Keratinocyte (primary cell): ENCODE measurements around the gene ZNF768. TPM values are rescaled to one million over a fixed set of nuclear protein-coding genes. Genes with fewer than 3 reads are reported as not detected.

ENCODE experiments used
- DNase-seq: peaks from one replicate; pipeline ENCODE4 v3.0.0-alpha.2; 2011; ENCODE audit warnings: low read depth, missing footprints, low spot score
- FAIRE-seq: peaks from 2 replicates; lab custom pipeline; 2011; peaks lifted over from hg19 to GRCh38; lab: Jason Lieb, UNC
- H2AFZ ChIP-seq: 2 replicates; pipeline ENCODE4 v1.6.0; 2012; ENCODE audit warnings: low read length, control low read depth, inconsistent platforms; ENCODE audit not compliant: control insufficient read depth
- H3K27ac ChIP-seq: 2 replicates; pipeline ENCODE4 v1.5.1; 2011; ENCODE audit warnings: low read length; ENCODE audit not compliant: control insufficient read depth, insufficient read depth
- H3K27me3 ChIP-seq: 3 replicates; pipeline ENCODE4 v1.6.0; 2011; ENCODE audit warnings: low read length; ENCODE audit not compliant: control insufficient read depth, insufficient read depth; ENCODE audit errors: extremely low read depth
- H3K36me3 ChIP-seq, 2 experiments: 2 replicates in 1 of 2; 3 replicates in 1 of 2; pipeline ENCODE4 v1.5.1; 2011; ENCODE audit warnings: low read length in 2 of 2, mild to moderate bottlenecking in 1 of 2; ENCODE audit not compliant: control insufficient read depth in 2 of 2, insufficient read depth in 2 of 2; ENCODE audit errors: extremely low read depth in 1 of 2
- H3K4me1 ChIP-seq: 3 replicates; pipeline ENCODE4 v1.5.1; 2011; ENCODE audit warnings: low read length; ENCODE audit not compliant: control insufficient read depth, insufficient read depth; ENCODE audit errors: extremely low read depth
- H3K4me2 ChIP-seq: 3 replicates; pipeline ENCODE4 v1.6.0; 2011; ENCODE audit warnings: low read depth, low read length; ENCODE audit not compliant: control insufficient read depth, insufficient read depth; ENCODE audit errors: extremely low read depth
- H3K4me3 ChIP-seq, 3 experiments: fragments of 200-600 bp in 1 of 3; sonication (generic) in 1 of 3; 2 replicates in 2 of 3; 3 replicates in 1 of 3; pipeline ENCODE4 v1.5.1; 2011 to 2016; ENCODE audit warnings: low read length in 3 of 3, mild to moderate bottlenecking in 3 of 3, control low read depth in 2 of 3, inconsistent platforms in 1 of 3, low read depth in 1 of 3, mixed read lengths in 1 of 3, mixed run types in 1 of 3, moderate library complexity in 1 of 3; ENCODE audit not compliant: control insufficient read depth in 2 of 3, insufficient read depth in 2 of 3; ENCODE audit errors: extremely low read depth in 1 of 3
- H3K79me2 ChIP-seq: 2 replicates; pipeline ENCODE4 v1.6.0; 2012; ENCODE audit warnings: low read length; ENCODE audit not compliant: control insufficient read depth, insufficient read depth
- H3K9ac ChIP-seq: 3 replicates; pipeline ENCODE4 v1.6.0; 2011; ENCODE audit warnings: low read length; ENCODE audit not compliant: control insufficient read depth, insufficient read depth; ENCODE audit errors: extremely low read depth
- H3K9me1 ChIP-seq: 3 replicates; pipeline ENCODE4 v1.6.0; 2011; ENCODE audit warnings: low read length; ENCODE audit not compliant: control insufficient read depth, insufficient read depth; ENCODE audit errors: extremely low read depth
- H3K9me3 ChIP-seq: 2 replicates; pipeline ENCODE4 v1.5.1; 2012; ENCODE audit warnings: low read depth, low read length; ENCODE audit not compliant: control insufficient read depth
- H4K20me1 ChIP-seq: 3 replicates; pipeline ENCODE4 v1.6.0; 2011; ENCODE audit warnings: low read length; ENCODE audit not compliant: control insufficient read depth, insufficient read depth; ENCODE audit errors: extremely low read depth
- CTCF ChIP-seq, 3 experiments: IDR thresholded peaks in 1 of 3; conservative IDR thresholded peaks in 1 of 3; optimal IDR thresholded peaks in 1 of 3; 2 replicates in 2 of 3; 3 replicates in 1 of 3; pipeline versions ENCODE3 to v1.5.1; 2011; ENCODE audit warnings: low read length in 3 of 3, mild to moderate bottlenecking in 3 of 3, moderate library complexity in 2 of 3, control low read depth in 1 of 3, inconsistent platforms in 1 of 3; ENCODE audit not compliant: insufficient read depth in 2 of 3; ENCODE audit errors: extremely low read depth in 1 of 3
- EZH2 ChIP-seq: IDR thresholded peaks from one replicate; pipeline ENCODE4 v1.6.1; 2012; ENCODE audit warnings: inconsistent platforms, mild to moderate bottlenecking, low read length, moderate library complexity
- dilution Hi-C: fragments of 300-500 bp; cut with MboI; formaldehyde crosslinking; loops from one replicate; pipeline ENCODE4 v1.7.0; 2020; ENCODE audit warnings: low sequenced_read_pairs; ENCODE audit not compliant: extremely low pct_ligation_motif_present
- polyA plus RNA-seq, 5 experiments: library from polyadenylated mRNA; depleted of rRNA in 3 of 5; stranded (reverse) in 3 of 5; stranded (forward) in 1 of 5; unstranded in 1 of 5; fragments of >200 nt; gene quantifications; 1 replicate in 1 of 5; 2 replicates in 3 of 5; 3 replicates in 1 of 5; pipeline versions ENCODE4 v1.2.1 to v1.2.3, GENCODE V29; 2011 to 2012; ENCODE audit warnings: missing spikeins in 2 of 5, low read depth in 1 of 5, low replicate concordance in 1 of 5

The ZNF768 gene
- polyA plus RNA-seq, 1 donor (not counting 4 experiments of a cell fraction or from before 2014, with no cell fraction given), result 10.9 TPM

DNA sequence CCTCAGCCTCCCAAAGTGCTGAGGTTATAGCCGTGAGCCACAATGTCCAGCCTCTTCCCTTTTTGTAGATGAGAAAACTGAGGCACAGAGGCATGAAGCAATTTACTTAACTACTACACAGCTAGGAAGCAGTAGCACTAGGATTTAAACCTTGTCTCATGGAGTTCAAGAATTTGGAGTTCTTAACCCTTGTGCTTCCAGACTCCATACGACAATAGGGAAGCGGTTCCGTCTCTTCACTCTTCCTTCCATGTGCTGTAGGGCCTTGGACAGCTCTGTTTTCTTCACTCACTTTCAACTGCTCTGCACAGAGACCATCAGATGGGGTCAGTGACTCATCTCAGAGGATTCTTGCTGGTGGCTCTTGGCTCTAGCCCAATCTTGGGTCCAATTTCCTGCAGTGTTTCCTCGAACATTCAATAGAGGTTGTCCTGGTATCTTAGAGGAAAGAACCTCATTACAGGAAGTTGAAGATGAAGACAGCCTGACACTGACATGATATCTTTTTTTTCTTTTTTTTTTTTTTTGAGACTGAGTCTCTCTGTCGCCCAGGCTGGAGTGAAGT is 34.5 kb downstream of the ZNF768 start:
- Histone ChIP-seq H3K4me3 (no peak overlapping the region), H3K9me3 (no peaks in the 10 kb centered on the region), H3K36me3 (no peaks in the 10 kb centered on the region), H3K4me1 (peaks cover 24% of the 10 kb centered on the region), H3K9ac (no peak overlapping the region), H4K20me1 (no peaks in the 10 kb centered on the region), H3K9me1 (no peaks in the 10 kb centered on the region), H3K27me3 (peaks cover 11% of the 10 kb centered on the region), H3K27ac (no peak overlapping the region), H2AFZ (no peak overlapping the region), H3K79me2 (no peaks in the 10 kb centered on the region), H3K4me2 (no peak overlapping the region)
- TF ChIP-seq EZH2, result no peak
- TF ChIP-seq CTCF (optimal IDR thresholded peaks at IDR 0.05 in 1 of 3, IDR thresholded peaks at IDR 0.05 in 1 of 3, conservative IDR thresholded peaks at IDR 0.05 in 1 of 3; ENCODE audit: extremely low read depth in 1 of 3, insufficient read depth in 2 of 3, low read length in 3 of 3), result peak in 1 of 3 experiments; percentile 15
- DNase-seq (no peak), FAIRE-seq (peak; percentile 72)
- dilution Hi-C loops, result no loop called here

- TF ChIP-seq CTCF (optimal IDR thresholded peaks at IDR 0.05 in 1 of 3, IDR thresholded peaks at IDR 0.05 in 1 of 3, conservative IDR thresholded peaks at IDR 0.05 in 1 of 3; ENCODE audit: extremely low read depth in 1 of 3, insufficient read depth in 2 of 3, low read length in 3 of 3), result no peak
- no peak for TF ChIP-seq EZH2
- Histone ChIP-seq H2AFZ (no peak overlapping the region), H3K79me2 (no peaks in the 10 kb centered on the region), H3K27me3 (peaks cover 11% of the 10 kb centered on the region), H4K20me1 (no peaks in the 10 kb centered on the region), H3K4me3 (no peak overlapping the region), H3K9me1 (no peaks in the 10 kb centered on the region), H3K4me2 (no peak overlapping the region), H3K36me3 (no peaks in the 10 kb centered on the region), H3K9me3 (no peaks in the 10 kb centered on the region), H3K4me1 (peaks cover 24% of the 10 kb centered on the region), H3K9ac (no peak overlapping the region), H3K27ac (no peak overlapping the region)
- dilution Hi-C loops, result no loop called here
- DNase-seq (no peak), FAIRE-seq (no peak)
Measured at GRCh38 chr16:30491229-30491628, 35.1 kb downstream of the ZNF768 start.
